HFF-Myc (cell line): ENCODE data around the gene HES4.

Source experiments
- DNase-seq: peaks from one replicate; pipeline ENCODE4 v3.0.0-alpha.2; 2011; ENCODE audit warnings: low read depth; ENCODE audit errors: extremely low read depth
- H3K4me3 ChIP-seq: replicated peaks from 2 replicates; pipeline ENCODE4 v1.5.1; 2011; ENCODE audit warnings: low read depth, mild to moderate bottlenecking, control low read depth, low read length
- TF ChIP-seq, protein P1 (sequence below): IDR thresholded peaks from 2 replicates; pipeline ENCODE4 v1.5.1; 2012; ENCODE audit warnings: mild to moderate bottlenecking, low read depth, low read length, control low read depth; ENCODE audit errors: missing control alignments

Gene HES4

DNA sequence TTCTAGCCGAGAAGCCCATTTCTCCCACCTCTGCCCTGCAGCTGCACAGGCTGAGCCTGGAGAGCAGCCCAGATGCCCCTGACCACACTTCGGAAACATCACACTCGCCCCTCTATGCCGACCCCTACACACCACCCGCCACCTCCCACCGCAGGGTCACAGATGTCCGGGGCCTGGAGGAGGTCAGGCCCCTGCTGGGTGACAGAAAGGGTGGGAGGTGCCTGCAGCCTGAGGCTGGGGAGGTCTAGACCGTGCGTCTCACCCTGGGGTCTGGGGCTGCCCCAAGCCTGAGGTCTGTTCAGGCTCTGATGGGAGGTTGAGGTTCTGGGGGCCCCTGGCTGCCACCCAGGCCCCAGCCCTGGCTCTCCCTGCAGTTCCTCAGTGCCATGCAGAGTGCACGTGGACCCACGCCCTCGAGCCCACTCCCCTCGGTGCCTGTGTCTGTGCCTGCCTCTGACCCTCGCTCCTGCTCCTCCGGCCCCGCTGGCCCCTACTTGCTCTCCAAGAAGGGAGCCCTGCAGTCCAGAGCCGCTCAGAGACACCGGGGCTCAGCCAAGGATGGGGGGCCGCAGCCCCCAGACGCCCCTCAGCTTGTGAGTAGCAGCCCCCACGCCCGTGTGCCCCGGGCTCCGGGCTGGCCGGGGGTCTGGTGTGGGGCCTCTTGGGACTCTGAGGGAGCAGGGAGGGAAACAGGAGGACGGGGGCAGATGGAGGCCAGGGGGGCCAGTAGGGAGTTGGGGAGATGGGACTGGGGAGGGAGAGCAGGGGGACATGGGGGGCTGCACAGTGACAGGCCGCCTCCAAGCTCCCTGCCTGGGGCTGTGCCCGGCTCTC, 26.2 kb downstream of the HES4 start:
- no peak overlapping the region for H3K4me3 ChIP-seq
- TF ChIP-seq, protein P1, sequence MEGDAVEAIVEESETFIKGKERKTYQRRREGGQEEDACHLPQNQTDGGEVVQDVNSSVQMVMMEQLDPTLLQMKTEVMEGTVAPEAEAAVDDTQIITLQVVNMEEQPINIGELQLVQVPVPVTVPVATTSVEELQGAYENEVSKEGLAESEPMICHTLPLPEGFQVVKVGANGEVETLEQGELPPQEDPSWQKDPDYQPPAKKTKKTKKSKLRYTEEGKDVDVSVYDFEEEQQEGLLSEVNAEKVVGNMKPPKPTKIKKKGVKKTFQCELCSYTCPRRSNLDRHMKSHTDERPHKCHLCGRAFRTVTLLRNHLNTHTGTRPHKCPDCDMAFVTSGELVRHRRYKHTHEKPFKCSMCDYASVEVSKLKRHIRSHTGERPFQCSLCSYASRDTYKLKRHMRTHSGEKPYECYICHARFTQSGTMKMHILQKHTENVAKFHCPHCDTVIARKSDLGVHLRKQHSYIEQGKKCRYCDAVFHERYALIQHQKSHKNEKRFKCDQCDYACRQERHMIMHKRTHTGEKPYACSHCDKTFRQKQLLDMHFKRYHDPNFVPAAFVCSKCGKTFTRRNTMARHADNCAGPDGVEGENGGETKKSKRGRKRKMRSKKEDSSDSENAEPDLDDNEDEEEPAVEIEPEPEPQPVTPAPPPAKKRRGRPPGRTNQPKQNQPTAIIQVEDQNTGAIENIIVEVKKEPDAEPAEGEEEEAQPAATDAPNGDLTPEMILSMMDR = no peak
- no peak for DNase-seq

DNA sequence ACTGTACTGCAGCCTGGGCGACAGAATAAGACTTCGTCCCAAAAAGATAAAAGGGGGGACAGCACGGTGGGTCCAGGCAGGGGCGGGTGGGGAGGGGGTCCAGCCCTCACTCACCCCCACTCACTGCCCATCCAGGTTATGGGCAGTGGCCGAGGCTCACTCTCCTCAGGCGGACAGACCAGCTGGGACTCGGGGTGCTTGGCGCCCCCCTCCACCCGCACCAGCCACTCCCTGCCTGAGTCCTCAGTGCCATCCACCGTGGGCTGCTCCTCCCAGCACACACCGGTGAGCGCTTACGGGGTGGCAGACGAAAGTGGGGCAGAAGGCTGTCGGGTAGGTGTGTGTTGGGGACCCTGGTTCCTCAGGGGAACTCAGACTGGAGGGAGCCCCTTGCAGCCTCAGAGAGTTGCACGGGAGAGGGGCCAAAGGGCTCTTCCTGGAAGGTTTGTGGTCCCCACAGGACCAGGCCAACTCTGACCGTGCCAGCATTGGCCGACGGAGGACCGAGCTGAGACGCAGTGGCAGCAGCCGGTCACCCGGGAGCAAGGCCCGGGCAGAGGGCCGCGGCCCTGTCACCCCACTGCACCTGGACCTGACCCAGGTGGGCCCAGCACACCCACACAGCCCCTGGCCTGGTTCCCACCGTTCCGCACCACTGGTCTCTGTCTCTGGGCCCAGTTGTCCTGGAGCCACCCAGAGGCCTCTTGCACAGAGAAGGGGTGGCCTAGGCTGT, 27.0 kb downstream of the HES4 start:
- no peak for DNase-seq
- H3K4me3 ChIP-seq = no peak overlapping the region
- TF ChIP-seq, protein P1 = no peak

- no peak overlapping the region for H3K4me3 ChIP-seq
- DNase-seq = no peak
- TF ChIP-seq, protein P1 = no peak
Measured at GRCh38 chr1:971751-972506, 28.0 kb downstream of the HES4 start.

DNA sequence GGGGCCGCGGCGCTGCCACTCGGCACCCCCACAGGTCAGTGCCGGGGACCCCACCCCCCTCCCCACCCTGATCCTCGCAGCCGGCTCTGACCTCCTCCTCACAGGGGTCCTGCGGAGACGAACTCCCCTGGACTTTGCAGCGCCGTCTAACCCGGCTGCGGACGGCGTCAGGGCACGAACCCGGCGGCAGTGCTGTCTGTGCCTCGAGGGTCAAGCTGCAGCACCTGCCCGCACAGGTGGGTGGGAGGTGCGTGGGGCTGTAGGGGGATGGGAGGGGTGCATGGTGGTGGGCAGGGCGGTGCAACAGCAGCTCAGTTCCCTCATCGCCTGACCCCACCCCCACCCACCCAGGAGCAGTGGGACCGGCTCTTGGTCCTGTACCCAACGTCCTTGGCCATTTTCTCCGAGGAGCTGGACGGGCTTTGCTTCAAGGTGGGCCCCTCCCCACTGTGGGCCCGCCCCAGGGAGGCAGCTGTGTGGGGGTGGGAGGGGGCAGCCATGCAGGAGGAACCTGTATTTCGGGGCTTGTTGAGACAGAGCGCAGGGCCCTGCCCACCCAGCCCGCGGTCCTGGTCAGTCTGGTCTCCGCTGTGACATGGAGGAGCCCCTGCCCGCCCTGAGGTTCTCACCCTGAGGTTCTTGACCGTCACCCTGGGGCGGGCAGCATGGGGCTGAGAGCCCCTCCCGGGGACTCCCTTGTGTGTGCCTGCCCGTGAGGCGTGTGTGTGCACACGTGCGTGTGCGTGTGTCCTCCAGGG, 28.7 kb downstream of the HES4 start:
- TF ChIP-seq, protein P1 = no peak
- no peak overlapping the region for H3K4me3 ChIP-seq
- DNase-seq = no peak

GRCh38 chr1:970242-970972, 29.5 kb downstream of the HES4 start:
- no peak for DNase-seq

More at GRCh38 chr1:970242-970972, 29.5 kb downstream of the HES4 start:
- no peak overlapping the region for H3K4me3 ChIP-seq
- TF ChIP-seq, protein P1 = no peak
